AG20443 (cell line): ENCODE measurements around the gene STAM2.
"Not testable (repeated sequence)": the region's sequence is repeated elsewhere in the genome, so short reads cannot be mapped to it uniquely, and the experiment has no call there.

Experiments
- DNase-seq: peaks from one replicate; pipeline ENCODE4 v3.0.0; 2012; ENCODE audit warnings: low spot score, mixed read lengths

The STAM2 gene

DNA sequence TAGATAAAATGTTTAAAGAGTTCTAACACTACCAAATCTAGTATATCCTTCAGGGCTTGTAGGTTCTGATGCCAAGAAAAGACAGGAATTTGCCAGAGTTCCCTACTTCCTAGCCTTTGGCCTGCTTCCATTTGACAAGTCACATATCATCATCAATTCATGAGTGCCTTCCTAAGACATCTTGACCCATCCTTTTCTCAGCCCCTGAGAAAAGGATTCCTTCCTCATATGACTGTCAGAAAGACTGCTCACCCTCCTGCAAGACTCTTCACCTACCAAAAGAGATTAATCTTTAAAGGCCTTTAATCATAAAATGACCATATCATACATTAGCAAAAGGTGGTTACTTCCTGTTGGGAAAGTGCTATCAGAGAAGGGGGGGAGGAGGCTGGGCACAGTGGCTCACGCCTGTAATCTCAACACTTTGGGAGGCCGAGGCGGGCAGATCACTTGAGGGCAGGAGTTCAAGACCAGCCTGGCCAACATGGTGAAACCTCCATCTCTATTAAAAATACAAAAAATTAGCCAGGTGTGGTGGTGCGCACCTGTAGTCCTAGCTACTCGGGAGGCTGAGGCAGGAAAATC is 3.3 kb downstream of the STAM2 start:
- DNase-seq, result not testable (repeated sequence)

DNA sequence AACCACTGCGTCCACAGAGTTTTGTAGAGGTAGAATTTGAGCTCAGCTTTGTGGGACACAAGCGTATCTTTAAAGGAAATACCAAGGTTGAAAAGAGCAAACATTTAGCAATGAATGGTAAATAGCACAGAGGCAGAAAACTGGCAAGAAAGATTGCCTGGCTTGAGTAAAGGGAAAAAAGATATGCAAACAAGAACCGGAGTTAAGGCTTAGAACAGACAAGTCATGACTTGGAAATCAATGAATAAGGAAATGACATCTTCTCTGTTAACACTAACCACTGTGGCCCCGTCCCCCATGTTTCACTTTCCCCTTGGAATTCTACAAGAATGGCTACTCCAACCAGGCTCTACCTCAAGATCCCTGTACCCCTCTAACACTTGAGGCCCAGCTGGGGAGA is 3.8 kb downstream of the STAM2 start:
- DNase-seq, result no peak

DNA sequence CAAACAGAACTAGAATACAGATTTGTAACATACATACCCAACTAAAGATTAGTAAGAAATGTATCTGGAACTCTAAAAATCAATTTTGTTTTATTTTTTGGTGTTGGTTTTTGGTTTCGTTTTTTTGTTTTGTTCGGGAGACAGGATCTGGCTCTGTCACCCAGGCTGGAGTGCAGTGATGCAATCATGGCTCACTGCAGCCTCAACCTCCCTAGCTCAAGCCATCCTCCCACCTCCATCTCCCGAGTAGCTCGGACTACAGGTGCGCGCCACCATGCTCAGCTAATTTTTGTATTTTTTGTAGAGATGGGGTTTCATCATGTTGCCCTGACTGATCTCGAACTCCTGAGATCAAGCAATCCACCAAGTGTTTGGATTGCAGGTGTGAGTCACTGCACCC is 6.4 kb downstream of the STAM2 start:
- not testable (repeated sequence) for DNase-seq

DNA sequence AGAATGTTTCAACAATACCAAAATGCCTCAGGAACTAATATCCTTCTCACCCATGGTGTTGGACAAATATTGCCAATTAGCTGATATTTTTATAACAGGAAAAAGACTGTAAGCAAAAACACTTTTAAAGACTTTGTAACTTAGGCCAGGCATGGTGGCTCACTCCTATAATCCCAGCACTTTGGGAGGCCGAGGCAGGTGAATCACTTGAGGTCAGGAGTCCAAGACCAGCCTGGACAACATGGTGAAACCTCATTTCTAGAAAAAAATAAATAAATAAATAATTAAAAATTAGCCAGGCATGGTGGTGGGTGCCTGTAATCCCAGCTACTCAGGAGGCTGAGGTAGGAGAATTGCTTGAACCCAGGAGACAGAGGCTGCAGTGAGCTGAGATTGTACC is 8.1 kb downstream of the STAM2 start:
- not testable (repeated sequence) for DNase-seq

DNA sequence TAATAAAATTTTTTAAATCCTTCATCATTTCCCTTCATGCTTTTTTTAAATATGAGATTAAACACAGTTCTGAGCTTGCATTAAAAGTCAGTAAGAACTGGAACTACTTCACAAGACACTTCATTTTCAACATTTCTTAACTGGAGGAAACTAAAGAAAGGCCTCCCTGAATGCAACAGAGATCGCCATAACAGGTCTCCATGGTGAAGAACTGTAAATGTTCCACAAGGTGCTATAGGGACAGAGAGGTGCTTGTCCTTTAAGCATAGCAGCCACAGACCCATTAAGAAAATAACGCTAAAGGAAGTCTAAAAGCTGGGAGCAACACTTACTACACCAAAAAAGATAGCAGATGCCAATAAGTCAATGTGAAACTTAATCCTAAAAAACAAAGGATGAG is 8.5 kb downstream of the STAM2 start:
- no peak for DNase-seq

DNA sequence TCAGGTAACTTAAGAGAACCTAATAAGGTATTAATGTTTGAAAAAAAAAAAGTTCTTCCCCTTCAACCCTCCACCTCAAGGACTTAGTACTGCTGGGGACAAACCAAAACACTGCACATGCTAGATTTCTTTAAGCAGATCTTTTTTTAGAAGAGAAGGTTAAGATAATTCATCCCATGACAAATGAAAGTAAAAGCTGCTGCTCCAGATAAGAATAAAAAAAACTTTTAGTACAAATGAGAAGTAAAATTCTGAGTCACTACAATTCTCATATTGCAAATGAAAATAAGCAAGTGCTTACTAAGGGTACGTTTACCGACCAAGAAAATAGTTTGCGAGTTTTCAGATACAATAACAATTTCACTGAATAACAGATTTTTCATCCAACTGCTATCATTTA is 8.9 kb downstream of the STAM2 start:
- DNase-seq, result peak; percentile 23

DNA sequence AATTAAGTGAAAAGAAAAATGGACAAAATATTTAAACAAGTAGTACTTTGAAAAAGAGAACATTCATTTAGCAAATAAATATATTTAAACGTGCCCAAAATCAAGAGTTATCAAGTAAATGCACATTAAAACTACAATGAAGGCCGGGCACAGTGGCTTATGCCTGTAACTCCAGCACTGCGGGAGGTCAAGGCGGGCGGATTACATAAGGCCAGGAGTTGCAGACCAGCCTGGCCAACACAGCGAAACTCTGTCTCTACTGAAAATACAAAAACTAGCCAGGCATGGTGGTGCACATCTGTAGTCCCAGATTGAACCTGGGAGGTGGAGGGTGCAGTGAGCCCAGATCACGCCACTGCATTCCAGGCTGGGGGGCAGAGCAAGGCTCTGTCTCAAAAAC is 9.8 kb downstream of the STAM2 start:
- no peak for DNase-seq

DNA sequence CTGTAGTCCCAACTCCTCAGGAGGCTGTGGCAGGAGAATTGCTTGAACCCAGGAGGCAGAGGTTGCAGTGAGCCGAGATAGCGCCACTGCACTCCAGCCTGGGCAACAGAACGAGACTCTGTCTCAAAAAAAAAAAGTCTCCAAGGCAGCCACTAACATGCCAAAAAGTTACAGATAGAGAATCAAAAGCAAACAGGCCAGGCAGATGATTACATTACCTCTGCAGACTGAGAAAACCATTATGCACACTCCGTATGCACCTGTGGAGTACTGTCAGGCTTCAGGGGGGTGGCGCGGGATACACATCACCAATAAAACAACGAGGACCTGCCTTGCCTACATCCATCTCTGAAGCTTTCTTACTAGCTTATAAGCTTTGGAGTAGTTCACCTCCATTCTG is 10.3 kb downstream of the STAM2 start:
- DNase-seq, result no peak

DNA sequence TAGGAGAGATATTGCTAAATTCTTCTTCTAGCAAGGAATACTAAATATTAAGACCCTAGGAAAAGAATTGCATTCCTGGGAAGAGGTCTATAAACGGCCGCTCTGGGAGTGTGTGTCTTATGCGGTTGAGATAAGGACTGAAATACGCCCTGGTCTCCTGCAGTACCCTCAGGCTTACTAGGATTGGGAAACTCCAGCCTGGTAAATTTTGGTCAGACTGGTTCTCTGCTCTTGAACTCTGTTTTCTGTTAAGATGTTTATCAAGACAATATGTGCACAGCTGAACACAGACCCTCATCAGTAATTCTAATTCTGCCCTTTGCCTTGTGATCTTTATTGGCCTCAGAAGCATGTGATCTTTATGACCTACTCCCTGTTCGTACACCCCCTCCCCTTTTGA is 11.9 kb downstream of the STAM2 start:
- not testable (repeated sequence) for DNase-seq

DNA sequence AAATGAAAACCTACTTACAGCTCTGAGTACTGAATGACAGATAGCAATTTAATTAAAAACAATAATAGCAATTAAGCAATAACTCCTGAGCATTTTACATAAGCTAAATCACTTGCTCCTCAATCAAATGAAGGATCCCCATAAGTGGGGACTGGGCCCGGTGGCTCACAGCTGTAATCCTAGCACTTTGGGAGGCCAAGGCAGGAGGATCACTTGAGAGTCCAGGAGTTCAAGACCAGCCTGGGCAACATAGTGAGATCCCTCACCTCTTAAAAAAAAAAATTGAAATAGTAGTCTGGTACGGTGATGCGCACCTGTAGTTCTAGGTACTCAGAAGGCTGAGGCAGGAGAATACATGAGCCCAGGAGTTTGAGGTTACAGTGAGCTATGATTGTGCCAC is 13.4 kb downstream of the STAM2 start:
- DNase-seq, result no peak

DNA sequence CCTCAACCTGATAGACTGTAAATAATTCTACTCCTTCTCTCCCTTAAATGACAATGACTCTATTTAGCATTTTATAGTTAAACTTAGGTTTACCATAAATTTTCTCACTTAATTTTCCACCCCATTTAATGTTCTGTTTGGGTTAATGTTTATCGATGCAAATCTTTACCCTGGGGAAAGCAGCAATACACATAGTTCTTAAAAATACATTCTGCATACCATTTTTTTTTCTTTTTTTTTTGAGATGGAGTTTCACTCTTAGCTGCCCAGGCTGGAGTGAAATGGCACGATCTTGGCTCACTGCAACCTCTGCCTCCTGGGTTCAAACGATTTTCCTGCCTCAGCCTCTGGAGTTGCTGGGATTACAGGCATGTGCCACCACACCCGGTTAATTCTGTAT is 14.0 kb downstream of the STAM2 start:
- no peak for DNase-seq

DNA sequence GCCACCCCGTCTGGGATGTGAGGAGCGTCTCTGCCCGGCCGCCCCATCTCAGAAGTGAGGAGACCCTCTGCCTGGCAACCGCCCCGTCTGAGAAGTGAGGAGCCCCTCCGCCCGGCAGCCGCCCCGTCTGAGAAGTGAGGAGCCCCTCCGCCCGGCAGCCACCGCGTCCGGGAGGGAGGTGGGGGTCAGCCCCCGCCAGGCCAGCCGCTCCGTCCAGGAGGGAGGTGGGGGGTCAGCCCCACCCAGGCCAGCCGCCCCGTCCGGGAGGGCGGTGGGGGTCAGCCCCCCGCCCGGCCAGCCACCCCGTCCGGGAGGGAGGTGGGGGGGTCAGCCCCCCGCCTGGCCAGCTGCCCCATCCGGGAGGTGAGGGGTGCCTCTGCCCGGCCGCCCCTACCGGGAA is 15.2 kb downstream of the STAM2 start:
- DNase-seq, result not testable (repeated sequence)

DNA sequence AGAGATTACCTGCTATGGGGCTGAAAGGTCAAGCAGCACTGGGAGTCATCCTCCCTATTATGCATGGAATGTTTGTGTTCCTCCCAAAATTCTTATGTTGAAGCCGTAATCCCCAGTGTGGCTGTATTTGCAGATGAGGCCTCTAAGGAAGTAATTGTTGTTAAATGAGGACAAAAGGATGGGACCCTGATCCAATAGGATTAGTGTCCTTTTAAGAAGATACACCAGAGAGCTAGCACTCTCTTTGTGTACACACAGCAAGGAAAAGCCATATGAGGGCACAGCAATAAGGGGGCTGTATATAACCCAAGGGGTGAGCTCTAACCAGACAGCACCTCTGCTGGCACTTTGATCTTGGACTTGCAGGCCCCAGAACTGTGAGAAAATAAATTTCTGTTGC is 18.3 kb downstream of the STAM2 start:
- no peak for DNase-seq

DNA sequence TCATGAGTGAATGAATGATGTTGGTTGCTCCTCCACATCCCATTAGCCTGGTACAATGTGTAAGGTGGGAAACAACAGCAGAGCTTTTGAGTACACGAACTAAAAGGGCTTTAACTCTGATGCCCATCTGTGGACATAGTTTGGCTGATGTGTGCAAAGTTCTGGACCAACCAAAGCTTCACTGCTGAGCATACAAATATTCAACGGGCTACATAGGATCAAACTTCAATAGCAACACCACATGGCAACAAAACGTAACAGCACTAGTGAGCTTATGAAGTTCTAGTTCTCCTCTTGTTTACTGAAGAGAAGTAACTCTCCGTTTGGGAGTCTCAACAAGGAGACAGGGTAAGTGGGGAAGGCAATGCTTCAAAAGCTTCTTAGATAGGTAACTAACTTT is 20.4 kb downstream of the STAM2 start:
- no peak for DNase-seq

DNA sequence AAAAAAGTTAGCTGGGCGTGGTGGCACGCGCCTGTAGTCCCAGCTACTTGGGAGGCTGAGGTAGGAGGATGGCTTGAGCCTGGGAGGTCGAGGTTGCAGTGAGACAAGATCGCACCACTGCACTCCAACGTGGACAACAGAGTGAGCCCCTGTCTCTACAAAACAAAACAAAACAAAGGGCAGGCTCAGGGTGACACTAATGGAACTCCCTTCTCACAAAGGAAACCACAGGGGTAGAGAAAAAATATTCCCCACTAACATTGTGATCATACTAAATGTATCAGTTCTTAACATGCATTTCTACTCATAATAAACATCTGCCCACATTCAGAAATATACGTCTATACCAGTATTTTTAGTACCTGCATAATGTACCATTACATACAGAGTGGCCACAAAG is 21.1 kb downstream of the STAM2 start:
- DNase-seq, result no peak

DNA sequence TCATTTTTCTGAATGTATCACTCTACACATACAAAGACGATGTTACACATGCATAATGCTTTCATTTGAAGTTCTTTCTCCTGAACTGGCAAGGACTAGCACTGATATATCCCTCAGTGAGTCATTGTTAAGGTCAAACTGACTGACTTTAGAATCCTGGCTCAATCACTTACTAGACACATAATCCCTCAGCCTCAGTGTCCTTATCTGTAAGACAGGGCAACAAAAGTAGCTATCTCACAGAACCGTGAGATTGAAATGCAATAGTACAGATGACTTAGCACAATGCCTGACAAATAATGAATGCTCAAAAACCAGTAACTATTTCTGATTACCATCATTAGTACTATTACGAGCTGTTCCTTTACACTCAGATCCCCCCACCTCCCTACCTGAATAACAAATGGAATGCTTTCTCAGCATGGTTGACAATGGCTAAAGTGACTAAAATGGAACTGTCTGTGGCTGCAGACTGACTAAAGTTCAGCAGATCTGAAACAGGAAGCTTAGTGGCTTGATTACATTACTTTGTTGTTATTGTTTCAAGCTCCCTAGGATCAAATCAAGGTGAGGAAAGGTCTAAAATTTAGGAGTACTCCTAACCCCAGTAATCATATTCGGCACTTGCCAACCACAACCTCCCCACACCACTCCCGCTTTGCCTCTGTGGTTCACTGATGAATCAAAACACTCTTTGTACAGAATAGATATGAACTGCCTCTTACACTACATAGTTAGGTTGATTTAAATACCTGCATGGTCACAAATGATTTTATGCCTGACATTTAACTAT is 40.9 kb downstream of the STAM2 start:
- DNase-seq, result no peak

DNA sequence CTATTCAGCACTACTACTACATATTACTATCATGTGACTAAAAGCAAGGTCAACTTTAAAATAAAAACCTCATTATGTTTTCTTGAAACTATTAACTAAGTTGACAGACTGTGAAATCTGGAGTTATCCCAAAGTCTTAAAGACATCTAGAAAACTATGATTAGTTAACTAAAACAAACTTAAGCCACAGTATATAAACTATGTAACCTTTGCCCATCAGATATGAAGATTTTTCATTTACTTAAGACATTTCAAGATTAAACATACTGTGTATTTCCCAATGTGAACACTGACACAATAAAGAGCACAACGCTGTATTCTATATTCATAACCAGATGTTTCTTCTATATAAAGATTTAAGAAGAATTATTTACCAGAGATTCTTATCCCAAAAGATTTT is 43.3 kb downstream of the STAM2 start:
- no peak for DNase-seq

DNA sequence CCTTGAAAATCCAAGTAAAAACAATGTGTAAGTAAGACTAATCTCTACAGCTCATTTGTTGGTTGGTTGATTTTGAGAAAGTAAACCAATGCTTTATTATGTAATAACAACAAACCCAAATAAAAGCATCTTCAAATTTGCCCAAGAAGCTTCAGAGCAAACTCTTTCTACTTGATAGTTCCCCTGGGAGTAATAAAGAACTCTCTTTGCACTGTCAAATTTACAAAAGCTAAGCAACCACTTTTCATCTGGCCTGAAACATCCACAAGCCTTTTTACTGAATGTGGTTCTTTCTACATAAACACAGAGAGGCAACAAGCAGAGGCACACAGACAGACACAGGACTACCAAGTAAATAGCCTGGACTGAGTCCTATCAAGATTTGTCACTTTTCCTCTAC is 47.9 kb downstream of the STAM2 start:
- DNase-seq, result no peak

DNA sequence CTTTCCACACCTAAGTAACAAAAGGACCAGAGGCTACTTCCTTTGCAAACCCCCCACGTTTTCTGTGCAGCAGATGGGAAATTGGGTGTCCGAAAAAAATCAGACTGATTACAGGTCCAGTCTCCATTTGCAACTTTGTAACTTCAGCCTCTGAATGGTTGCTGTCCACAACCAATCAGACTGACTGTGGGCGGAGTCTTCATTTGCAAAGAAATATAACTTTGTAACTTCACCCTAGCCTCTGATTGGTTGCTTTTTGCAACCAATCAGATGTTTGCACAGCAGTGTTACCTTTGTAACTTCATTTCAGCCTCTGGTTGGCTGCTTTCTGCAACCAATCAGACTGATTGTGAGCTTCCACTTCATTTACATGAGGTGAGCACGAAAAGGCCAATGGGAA is 48.9 kb downstream of the STAM2 start:
- no peak for DNase-seq

DNA sequence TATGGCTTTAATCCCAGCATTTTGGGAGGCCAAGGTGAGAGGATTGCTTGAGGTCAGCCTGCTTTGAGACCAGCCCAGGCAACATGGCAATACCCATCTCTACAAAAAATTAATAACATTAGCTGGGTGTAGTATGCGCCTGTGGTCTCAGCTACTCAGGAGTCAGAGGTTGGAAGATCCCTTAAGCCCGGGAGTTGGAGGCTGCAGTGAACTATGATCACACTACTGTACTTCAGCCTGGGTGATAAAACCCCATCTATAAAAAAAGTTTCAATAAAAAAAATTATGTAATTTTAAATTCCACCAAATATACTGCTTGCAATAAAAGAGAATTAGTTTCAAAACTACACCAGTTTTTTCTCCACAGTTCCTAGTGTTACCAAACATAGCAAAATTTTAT is 53.4 kb downstream of the STAM2 start:
- DNase-seq, result no peak

DNA sequence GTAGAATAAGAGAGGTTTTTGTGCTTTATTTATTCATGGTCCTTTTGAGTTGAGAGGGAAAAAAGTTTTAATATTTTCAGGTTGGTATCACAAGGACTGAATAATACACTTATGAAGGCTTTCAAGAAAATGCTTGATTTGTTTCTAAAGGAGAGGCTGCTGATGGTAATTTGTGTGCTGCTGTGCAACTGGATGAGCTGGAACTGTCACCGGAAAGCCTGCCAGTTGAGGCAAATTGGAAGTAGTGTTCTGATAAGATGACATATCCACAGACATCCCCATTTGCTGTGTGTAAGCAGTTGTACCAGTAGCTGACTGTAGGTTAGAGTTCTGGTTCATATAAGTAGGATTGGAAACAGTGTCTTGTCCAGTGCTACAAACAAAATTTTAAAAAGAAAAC is 55.1 kb downstream of the STAM2 start:
- no peak for DNase-seq

DNA sequence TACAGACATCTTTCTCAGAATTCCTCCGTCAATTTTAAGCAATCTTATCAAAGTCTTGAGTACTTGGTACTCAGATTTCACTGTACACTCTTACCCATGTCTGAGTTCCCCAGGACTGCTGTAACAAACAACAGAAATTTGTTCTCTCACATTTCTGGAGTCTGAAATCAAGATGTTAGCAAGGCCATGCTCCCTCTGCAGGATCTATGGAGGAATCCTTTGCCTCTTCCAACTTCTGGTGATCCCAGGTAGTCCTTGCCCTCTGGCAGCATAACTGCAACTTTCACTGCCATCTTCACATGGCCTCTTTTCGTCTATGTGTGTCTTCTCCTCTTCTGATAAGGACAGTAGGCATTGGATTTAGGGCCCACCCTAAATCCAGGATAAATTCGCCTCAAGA is 59.6 kb downstream of the STAM2 start:
- no peak for DNase-seq

DNA sequence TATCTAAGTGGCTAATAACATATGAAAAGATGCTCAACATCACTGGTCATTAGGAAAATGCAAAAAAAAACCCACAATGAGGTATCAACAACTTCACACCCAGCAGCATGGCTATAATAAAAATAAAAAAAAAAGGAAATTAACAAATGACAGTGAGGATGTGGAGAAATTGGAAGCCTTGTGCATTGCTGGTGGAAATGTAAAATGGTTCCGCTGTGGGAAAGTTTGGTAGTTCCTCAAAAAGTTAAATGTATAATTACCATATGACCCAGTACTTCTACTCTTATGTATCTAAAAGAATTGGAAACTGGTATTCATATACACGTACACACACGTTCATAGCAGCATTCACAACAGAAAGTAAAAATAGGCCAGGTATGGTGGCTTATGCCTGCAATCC is 61.2 kb downstream of the STAM2 start:
- DNase-seq, result no peak

DNA sequence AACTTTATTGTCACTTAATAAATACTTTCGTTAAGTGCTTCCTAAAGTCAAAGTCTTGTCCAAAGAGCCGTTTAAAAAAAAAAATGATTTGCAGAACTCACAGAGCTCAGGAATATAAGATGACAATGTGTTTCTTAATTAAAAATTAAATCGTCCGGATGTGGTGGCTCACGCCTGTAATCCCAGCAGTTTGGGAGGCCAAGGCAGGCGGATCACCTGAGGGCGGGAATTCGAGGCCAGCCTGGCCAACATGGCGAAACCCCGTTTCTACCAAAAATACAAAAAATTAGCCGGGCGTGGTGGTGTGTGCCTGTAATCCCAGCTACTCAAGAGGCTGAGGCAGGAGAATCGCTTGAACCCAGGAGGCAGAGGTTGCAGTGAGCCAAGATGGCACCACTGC is 68.4 kb downstream of the STAM2 start:
- not testable (repeated sequence) for DNase-seq
